Hepatocyte (in vitro differentiated cells): ENCODE measurements around the gene HNRNPA1.

ENCODE experiments used
- EZH2 ChIP-seq: fragments of 200-600 bp; sonication (generic); IDR thresholded peaks from 2 replicates; pipeline ENCODE4 v1.6.1; 2016; ENCODE audit warnings: antibody characterized with exemption, mild to moderate bottlenecking, borderline replicate concordance
- EZH2phosphoT487 ChIP-seq: fragments of 200-600 bp; sonication (generic); IDR thresholded peaks from one replicate; pipeline ENCODE4 v1.6.1; 2018; ENCODE audit warnings: antibody characterized with exemption, mild to moderate bottlenecking, low read depth, moderate library complexity; ENCODE audit not compliant: unreplicated experiment, severe bottlenecking
- TF ChIP-seq, protein P1 (sequence below): fragments of 200-600 bp; sonication (generic); IDR thresholded peaks from 2 replicates; pipeline ENCODE4 v1.5.1; 2016; ENCODE audit warnings: antibody characterized with exemption, mild to moderate bottlenecking; ENCODE audit not compliant: poor library complexity

DNA sequence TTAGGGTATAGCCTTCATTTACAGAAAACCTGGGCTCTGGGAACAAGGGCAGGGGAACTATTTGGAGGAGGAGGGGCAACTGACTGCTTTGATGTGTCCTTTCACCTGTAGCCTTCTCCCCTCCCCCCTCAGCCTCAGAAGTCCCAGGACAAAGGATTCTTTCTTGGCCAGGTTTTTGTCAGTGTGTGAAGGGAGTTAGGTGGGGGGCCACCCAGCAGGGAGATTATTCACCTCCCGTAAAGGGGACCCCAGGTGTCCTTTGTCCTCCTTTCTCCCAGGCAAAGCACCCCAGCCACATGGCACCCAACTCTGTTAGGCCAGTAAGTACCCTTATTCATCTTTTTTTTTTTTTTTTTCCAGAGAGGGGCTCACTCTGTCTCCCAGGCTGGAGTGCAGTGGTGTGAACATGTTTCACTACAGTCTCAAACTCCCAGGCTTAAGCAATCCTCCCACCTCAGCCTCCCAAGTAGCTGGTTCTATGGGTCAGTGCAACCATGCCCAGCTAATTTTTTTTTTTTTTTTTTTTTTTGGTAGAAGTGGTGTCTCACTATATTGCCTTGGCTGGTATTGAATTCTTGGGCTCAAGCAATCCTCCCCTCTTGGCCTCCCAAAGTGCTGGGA lies 21.0 kb downstream of the HNRNPA1 start:
- TF ChIP-seq, protein P1, sequence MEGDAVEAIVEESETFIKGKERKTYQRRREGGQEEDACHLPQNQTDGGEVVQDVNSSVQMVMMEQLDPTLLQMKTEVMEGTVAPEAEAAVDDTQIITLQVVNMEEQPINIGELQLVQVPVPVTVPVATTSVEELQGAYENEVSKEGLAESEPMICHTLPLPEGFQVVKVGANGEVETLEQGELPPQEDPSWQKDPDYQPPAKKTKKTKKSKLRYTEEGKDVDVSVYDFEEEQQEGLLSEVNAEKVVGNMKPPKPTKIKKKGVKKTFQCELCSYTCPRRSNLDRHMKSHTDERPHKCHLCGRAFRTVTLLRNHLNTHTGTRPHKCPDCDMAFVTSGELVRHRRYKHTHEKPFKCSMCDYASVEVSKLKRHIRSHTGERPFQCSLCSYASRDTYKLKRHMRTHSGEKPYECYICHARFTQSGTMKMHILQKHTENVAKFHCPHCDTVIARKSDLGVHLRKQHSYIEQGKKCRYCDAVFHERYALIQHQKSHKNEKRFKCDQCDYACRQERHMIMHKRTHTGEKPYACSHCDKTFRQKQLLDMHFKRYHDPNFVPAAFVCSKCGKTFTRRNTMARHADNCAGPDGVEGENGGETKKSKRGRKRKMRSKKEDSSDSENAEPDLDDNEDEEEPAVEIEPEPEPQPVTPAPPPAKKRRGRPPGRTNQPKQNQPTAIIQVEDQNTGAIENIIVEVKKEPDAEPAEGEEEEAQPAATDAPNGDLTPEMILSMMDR, result no peak
- TF ChIP-seq EZH2, result no peak
- no peak for TF ChIP-seq EZH2phosphoT487
